VCaP (cell line): ENCODE results near the gene ZC3H18.

ENCODE experiments used
- H3K27ac ChIP-seq: fragments of 450-650 bp; 2 replicates; pipeline ENCODE4 v1.5.1; 2017
- CTCF ChIP-seq: fragments of 450-650 bp; conservative IDR thresholded peaks from 2 replicates; pipeline ENCODE4 v1.5.1; 2017; ENCODE audit warnings: mild to moderate bottlenecking, moderate library complexity

ZC3H18 gene

DNA sequence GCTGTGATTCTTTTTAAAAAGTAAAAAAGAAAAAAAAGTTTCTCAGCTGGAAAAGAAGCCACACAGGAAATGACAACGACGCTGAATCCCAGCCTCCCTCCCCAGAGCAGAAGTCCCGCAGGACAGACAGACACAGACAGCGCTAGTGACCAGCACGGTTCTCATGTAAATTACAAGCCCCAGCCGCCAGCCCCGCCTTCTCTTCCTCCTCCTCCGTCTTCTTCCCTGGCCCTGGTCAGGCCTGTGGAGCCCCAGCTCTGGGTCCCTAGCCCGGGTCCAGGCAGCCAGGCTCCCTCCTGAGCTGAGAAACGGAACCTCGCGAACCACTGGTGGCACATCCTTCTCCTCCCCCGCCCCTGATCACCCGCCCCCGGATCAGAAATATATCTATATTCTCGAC lies 61.2 kb downstream of the ZC3H18 start:
- TF ChIP-seq CTCF = no peak
- no peak overlapping the region for H3K27ac ChIP-seq

DNA sequence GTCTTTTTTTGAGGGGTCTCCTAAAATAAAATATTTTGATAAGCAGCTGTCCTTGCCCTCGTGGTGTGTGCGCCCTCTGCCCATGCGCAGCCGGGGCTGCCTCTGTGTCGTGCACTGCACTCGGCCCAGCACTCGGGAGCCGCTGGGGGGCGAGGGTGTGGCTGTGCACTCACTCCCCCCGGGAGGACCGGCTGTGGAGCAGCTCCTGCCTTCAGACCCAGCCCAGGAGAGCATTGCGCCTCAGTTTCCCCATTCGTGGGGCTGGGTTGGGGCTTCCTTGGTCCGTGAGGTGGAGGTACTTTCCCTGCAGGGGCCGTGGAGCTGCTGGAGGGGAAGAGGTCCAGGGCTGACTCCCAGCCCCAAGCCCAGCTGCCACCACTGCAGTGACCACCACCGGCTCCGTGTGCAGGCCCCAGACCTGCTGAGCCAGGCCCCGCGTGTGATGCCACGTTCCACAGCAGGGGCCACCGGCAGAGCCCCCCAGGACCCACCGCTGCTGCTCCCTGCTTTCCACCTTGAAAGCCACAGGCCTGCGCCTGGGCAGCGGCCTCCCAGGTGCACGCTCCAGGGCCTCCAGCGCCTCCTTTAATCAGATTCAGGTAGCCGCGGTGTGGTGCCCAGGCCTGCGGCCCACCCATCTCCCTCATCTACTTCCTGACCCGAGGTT lies 61.9 kb downstream of the ZC3H18 start:
- TF ChIP-seq CTCF = no peak
- H3K27ac ChIP-seq = no peak overlapping the region

- TF ChIP-seq CTCF = no peak
- no peak overlapping the region for H3K27ac ChIP-seq
Observed at GRCh38 chr16:88632587-88632930, 62.4 kb downstream of the ZC3H18 start.

GRCh38 chr16:88633684-88634140 lies 63.5 kb downstream of the ZC3H18 start:
- TF ChIP-seq CTCF = no peak
- no peak overlapping the region for H3K27ac ChIP-seq

- TF ChIP-seq CTCF = no peak
- H3K27ac ChIP-seq = no peak overlapping the region
Observed at GRCh38 chr16:88634141-88634993, 64.2 kb downstream of the ZC3H18 start.

DNA sequence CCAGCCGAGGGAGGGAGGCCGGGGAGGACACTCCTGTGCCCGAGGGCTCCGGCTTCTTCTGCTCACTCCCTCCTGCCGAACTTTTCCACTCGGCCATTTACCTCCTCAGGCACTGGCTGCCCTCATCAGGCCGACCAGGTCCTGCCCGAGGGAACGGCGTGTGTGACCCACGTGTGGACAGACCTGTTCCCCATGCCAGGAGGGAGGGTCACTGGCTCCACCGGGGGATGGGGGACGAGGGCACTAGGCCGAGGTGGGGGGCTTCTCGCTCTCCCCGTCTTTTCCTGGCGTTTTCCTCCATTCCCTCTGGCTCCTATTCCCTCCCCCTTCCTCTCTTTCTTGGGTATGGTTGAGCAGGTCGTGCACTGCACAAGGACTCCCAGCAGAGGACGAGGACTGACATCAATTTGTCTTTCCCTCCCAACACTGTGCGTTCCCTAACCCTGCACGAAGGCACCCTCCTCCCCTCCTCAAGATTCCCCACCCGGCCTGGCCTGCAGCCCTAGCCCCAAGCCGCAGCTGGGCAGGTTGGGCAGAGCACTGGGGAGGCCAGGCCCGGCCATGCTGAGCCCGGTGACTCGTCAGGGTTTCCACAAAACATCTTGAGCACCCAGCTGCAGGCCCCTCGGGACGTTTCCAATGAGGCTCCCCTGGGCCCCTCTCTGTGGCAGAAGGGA lies 64.9 kb downstream of the ZC3H18 start:
- H3K27ac ChIP-seq = no peak overlapping the region
- no peak for TF ChIP-seq CTCF

GRCh38 chr16:88635671-88636319 lies 65.6 kb downstream of the ZC3H18 start:
- H3K27ac ChIP-seq = no peak overlapping the region
- no peak for TF ChIP-seq CTCF
